Cardiac muscle cell (in vitro differentiated cells and primary cell): ENCODE results near the gene LGR5. TPM values are rescaled to one million over a fixed set of nuclear protein-coding genes. Genes with fewer than 3 reads are reported as not detected.

ENCODE experiments used
- DNase-seq, 2 donors: peaks; one replicate each; pipeline versions ENCODE4 v3.0.0 to v3.0.0-alpha.2; 2010 to 2017; ENCODE audit warnings: low read depth in 1 of 2, low spot score in 1 of 2
- H3K27ac ChIP-seq: fragments of 200-600 bp; sonication (generic); 2 replicates; pipeline ENCODE4 v1.5.1; 2016
- H3K27me3 ChIP-seq: fragments of 200-600 bp; sonication (generic); 2 replicates; pipeline ENCODE4 v1.6.0; 2016; ENCODE audit warnings: control low read depth
- H3K36me3 ChIP-seq: fragments of 200-600 bp; sonication (generic); 2 replicates; pipeline ENCODE4 v1.5.1; 2016; ENCODE audit warnings: control low read depth
- H3K4me1 ChIP-seq: fragments of 200-600 bp; sonication (generic); 2 replicates; pipeline ENCODE4 v1.8.1; 2017; ENCODE audit warnings: low read depth, mild to moderate bottlenecking, mixed run types
- H3K4me3 ChIP-seq: fragments of 200-600 bp; sonication (generic); 2 replicates; pipeline ENCODE4 v1.5.1; 2016; ENCODE audit warnings: mild to moderate bottlenecking
- H3K9me3 ChIP-seq: fragments of 200-600 bp; sonication (generic); 2 replicates; pipeline ENCODE4 v1.5.1; 2017; ENCODE audit warnings: low read depth, mild to moderate bottlenecking, control low read depth
- CTCF ChIP-seq: IDR thresholded peaks from 2 replicates; pipeline ENCODE4 v1.5.1; 2012; ENCODE audit warnings: low read depth, mild to moderate bottlenecking, low read length
- polyA plus RNA-seq: library from polyadenylated mRNA; unstranded; fragments of >200 nt; fragmentation: Nextera tagmentation; extraction: Ambion mirVana; gene quantifications from 2 replicates; pipeline ENCODE4 v1.2.1, GENCODE V29; 2016
- total RNA-seq: library from RNA; depleted of rRNA; stranded (reverse); fragments of >200 nt; gene quantifications from 2 replicates; pipeline ENCODE4 v1.2.3, GENCODE V29; 2016

Gene LGR5
- total and polyA plus RNA-seq, 2 experiments from 2014 or later = 0.12 to 0.34 TPM

GRCh38 chr12:71601546-71601945 lies 161.9 kb downstream of the LGR5 start:
- no peaks in the 10 kb centered on the region for H3K9me3 ChIP-seq
- H3K27me3 ChIP-seq = no peaks in the 10 kb centered on the region
- H3K4me1 ChIP-seq = no peaks in the 10 kb centered on the region
- no peak for TF ChIP-seq CTCF
- no peak overlapping the region for H3K4me3 ChIP-seq
- no peaks in the 10 kb centered on the region for H3K36me3 ChIP-seq
- no peak overlapping the region for H3K27ac ChIP-seq
- DNase-seq = no peak

GRCh38 chr12:71602761-71603577 lies 163.4 kb downstream of the LGR5 start:
- no peak for TF ChIP-seq CTCF
- no peaks in the 10 kb centered on the region for H3K27me3 ChIP-seq

GRCh38 chr12:71605039-71605438 lies 165.4 kb downstream of the LGR5 start:
- Histone ChIP-seq H3K27ac (no peak overlapping the region), H3K9me3 (no peaks in the 10 kb centered on the region), H3K4me1 (no peaks in the 10 kb centered on the region), H3K27me3 (no peaks in the 10 kb centered on the region), H3K36me3 (peaks cover 10% of the 10 kb centered on the region), H3K4me3 (no peak overlapping the region)
- no peak for TF ChIP-seq CTCF
- no peak for DNase-seq

More at GRCh38 chr12:71602761-71603577, 163.4 kb downstream of the LGR5 start:
- no peaks in the 10 kb centered on the region for H3K36me3 ChIP-seq
- H3K4me1 ChIP-seq = no peaks in the 10 kb centered on the region
- H3K9me3 ChIP-seq = no peaks in the 10 kb centered on the region
- H3K4me3 ChIP-seq = no peak overlapping the region
- no peak for DNase-seq
- no peak overlapping the region for H3K27ac ChIP-seq

GRCh38 chr12:71607494-71608330 lies 168.1 kb downstream of the LGR5 start:
- Histone ChIP-seq H3K9me3 (no peaks in the 10 kb centered on the region), H3K4me1 (no peaks in the 10 kb centered on the region), H3K27me3 (no peaks in the 10 kb centered on the region), H3K36me3 (peaks cover 29% of the 10 kb centered on the region), H3K4me3 (no peak overlapping the region), H3K27ac (no peak overlapping the region)
- TF ChIP-seq CTCF = no peak
- DNase-seq = no peak

GRCh38 chr12:71610031-71610795 lies 170.6 kb downstream of the LGR5 start:
- no peak for TF ChIP-seq CTCF
- Histone ChIP-seq H3K9me3 (no peaks in the 10 kb centered on the region), H3K4me1 (no peaks in the 10 kb centered on the region), H3K36me3 (peaks cover 54% of the 10 kb centered on the region), H3K4me3 (no peak overlapping the region), H3K27ac (no peak overlapping the region), H3K27me3 (no peaks in the 10 kb centered on the region)
- DNase-seq = no peak
